ENCODE data around the gene SEMA4B. TPM values are rescaled to one million over a fixed set of nuclear protein-coding genes. Genes with fewer than 3 reads are reported as not detected.

SEMA4B gene
- total and polyA plus RNA-seq, 9 of the 15 experiments (the other 6 are each of a cell fraction or from before 2014, with no cell fraction given): 1.3 to 33.6 (median 11.0) TPM

DNA sequence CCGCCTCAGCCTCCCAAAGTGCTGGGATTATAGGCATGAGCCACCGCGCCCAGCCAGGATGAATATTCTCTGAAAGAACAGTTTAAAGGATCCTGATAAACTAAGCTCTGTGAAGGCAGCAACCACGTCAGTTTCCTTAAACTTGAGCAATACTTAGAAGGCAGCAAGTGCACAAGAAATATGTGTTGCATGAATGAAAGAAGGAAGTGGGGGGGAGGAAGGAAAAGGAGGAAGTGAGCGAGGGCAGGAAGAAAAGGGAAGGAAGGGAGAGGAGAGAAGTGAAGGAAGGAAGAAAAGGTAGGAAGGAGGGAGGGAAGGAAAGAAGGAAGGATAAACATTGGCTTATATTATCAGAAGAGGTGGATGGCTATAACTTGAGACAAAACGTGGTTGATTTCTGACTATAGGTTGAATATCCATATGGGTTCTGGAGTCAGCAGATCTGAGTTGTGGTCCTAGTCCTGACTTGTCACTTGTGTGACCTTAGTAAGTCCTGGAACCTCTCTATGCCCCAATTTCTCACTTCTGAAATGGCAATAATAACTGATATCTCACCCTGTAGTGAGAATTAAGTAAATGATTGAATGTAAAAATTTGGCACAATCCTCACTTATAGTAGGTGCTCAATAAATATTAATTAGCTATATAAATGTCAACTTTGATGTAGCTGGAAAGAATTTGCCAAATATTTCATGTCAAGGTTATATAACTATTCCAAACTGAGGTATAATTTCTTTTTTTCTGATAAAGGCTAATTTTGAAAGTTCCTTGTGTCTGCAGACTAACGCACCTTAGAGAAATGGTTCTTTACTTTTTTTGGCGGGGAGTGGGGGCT is 12.0 kb upstream of the SEMA4B start (continued):
- TF ChIP-seq, protein P1, sequence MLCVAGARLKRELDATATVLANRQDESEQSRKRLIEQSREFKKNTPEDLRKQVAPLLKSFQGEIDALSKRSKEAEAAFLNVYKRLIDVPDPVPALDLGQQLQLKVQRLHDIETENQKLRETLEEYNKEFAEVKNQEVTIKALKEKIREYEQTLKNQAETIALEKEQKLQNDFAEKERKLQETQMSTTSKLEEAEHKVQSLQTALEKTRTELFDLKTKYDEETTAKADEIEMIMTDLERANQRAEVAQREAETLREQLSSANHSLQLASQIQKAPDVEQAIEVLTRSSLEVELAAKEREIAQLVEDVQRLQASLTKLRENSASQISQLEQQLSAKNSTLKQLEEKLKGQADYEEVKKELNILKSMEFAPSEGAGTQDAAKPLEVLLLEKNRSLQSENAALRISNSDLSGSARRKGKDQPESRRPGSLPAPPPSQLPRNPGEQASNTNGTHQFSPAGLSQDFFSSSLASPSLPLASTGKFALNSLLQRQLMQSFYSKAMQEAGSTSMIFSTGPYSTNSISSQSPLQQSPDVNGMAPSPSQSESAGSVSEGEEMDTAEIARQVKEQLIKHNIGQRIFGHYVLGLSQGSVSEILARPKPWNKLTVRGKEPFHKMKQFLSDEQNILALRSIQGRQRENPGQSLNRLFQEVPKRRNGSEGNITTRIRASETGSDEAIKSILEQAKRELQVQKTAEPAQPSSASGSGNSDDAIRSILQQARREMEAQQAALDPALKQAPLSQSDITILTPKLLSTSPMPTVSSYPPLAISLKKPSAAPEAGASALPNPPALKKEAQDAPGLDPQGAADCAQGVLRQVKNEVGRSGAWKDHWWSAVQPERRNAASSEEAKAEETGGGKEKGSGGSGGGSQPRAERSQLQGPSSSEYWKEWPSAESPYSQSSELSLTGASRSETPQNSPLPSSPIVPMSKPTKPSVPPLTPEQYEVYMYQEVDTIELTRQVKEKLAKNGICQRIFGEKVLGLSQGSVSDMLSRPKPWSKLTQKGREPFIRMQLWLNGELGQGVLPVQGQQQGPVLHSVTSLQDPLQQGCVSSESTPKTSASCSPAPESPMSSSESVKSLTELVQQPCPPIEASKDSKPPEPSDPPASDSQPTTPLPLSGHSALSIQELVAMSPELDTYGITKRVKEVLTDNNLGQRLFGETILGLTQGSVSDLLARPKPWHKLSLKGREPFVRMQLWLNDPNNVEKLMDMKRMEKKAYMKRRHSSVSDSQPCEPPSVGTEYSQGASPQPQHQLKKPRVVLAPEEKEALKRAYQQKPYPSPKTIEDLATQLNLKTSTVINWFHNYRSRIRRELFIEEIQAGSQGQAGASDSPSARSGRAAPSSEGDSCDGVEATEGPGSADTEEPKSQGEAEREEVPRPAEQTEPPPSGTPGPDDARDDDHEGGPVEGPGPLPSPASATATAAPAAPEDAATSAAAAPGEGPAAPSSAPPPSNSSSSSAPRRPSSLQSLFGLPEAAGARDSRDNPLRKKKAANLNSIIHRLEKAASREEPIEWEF (CRISPR knock-in tag; IDR thresholded peaks at IDR 0.05): no peak
- no peak; the same call in 1 of the 2 replicates for TF ChIP-seq SMARCC2 (IDR thresholded peaks at IDR 0.05; ENCODE audit: low read depth)
- TF ChIP-seq ARNT (IDR thresholded peaks at IDR 0.05): peak in 1 of 2 experiments; percentile 32; a peak in 1 of 4 replicates
- TF ChIP-seq SMARCA5 (IDR thresholded peaks at IDR 0.05): no peak; the same call in 1 of the 2 replicates
- TF ChIP-seq DIDO1 (tag; IDR thresholded peaks at IDR 0.05; ENCODE audit: low read depth): no peak
- TF ChIP-seq, protein P2, sequence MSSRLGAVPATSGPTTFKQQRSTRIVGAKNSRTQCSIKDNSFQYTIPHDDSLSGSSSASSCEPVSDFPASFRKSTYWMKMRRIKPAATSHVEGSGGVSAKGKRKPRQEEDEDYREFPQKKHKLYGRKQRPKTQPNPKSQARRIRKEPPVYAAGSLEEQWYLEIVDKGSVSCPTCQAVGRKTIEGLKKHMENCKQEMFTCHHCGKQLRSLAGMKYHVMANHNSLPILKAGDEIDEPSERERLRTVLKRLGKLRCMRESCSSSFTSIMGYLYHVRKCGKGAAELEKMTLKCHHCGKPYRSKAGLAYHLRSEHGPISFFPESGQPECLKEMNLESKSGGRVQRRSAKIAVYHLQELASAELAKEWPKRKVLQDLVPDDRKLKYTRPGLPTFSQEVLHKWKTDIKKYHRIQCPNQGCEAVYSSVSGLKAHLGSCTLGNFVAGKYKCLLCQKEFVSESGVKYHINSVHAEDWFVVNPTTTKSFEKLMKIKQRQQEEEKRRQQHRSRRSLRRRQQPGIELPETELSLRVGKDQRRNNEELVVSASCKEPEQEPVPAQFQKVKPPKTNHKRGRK (tag; IDR thresholded peaks at IDR 0.05): peak; percentile 61; the same call in 1 of the 2 replicates
- TF ChIP-seq FOXK2 (conservative IDR thresholded peaks at IDR 0.05 in 1 of 2, IDR thresholded peaks at IDR 0.05 in 1 of 2; ENCODE audit: low read depth in 2 of 2): peak; percentile 52 to 54; a peak in 1 of 4 replicates
- TF ChIP-seq RBM34 (IDR thresholded peaks at IDR 0.05; ENCODE audit: borderline replicate concordance, insufficient read depth, low read length): no peak
- TF ChIP-seq, protein P3, sequence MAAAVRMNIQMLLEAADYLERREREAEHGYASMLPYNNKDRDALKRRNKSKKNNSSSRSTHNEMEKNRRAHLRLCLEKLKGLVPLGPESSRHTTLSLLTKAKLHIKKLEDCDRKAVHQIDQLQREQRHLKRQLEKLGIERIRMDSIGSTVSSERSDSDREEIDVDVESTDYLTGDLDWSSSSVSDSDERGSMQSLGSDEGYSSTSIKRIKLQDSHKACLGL (CRISPR knock-in tag; IDR thresholded peaks at IDR 0.05; ENCODE audit: borderline replicate concordance, poor library complexity, severe bottlenecking): no peak
- TF ChIP-seq ZC3H4 (CRISPR knock-in tag; IDR thresholded peaks at IDR 0.05; ENCODE audit: borderline replicate concordance): no peak
- TF ChIP-seq ARID2 (IDR thresholded peaks at IDR 0.05): no peak
- no peak for TF ChIP-seq PHTF2 (CRISPR knock-in tag; IDR thresholded peaks at IDR 0.05)
- TF ChIP-seq PHB2 (IDR thresholded peaks at IDR 0.05; ENCODE audit: low read depth): peak; percentile 40; the same call in 1 of the 2 replicates
- no peak for TF ChIP-seq PHF21A (IDR thresholded peaks at IDR 0.05; ENCODE audit: borderline replicate concordance, low read depth)
- no peak for TF ChIP-seq ZFX (CRISPR knock-in tag; IDR thresholded peaks at IDR 0.05)
- TF ChIP-seq NR4A1 (CRISPR knock-in tag; IDR thresholded peaks at IDR 0.05): no peak
- no peak for TF ChIP-seq NR4A1 (tag; IDR thresholded peaks at IDR 0.05)
- TF ChIP-seq KLF6 (CRISPR knock-in tag; IDR thresholded peaks at IDR 0.05; ENCODE audit: borderline replicate concordance): no peak
- no peak for TF ChIP-seq HDAC3 (IDR thresholded peaks at IDR 0.05; ENCODE audit: borderline replicate concordance, partially characterized antibody)
- TF ChIP-seq GATAD2A (IDR thresholded peaks at IDR 0.05): peak; percentile 48; the same call in 1 of the 2 replicates
- TF ChIP-seq ILF3 (IDR thresholded peaks at IDR 0.05; ENCODE audit: borderline replicate concordance): no peak
